Panc1 (cell line): ENCODE data around the gene NCKAP5. TPM values are rescaled to one million over a fixed set of nuclear protein-coding genes. Genes with fewer than 3 reads are reported as not detected.

Source experiments
- ATAC-seq: fragments of 200-7000 bp; cut with Tn5 transposase; 2 replicates; pipeline ENCODE4 v1.9.1; 2020; ENCODE audit warnings: mild to moderate bottlenecking, moderate library complexity
- BruUV-seq: library from RNA; stranded (reverse); fragments of 400-500 nt; replicated peaks from 2 replicates; lab custom pipeline; 2021; lab: Mats Ljungman, UMichigan
- CTCF ChIA-PET: fragments of 300-600 bp; sonication (Branson Sonifier 250); formaldehyde crosslinking; loops from one replicate; lab custom pipeline; 2022; ENCODE audit warnings: antibody characterized with exemption; lab: Charles Lee
- POLR2A ChIA-PET: fragments of 300-600 bp; sonication (Branson Sonifier 250); formaldehyde crosslinking; loops from one replicate; lab custom pipeline; 2022; ENCODE audit warnings: antibody characterized with exemption; lab: Charles Lee
- DNase-seq: peaks from one replicate; pipeline ENCODE4 v3.0.0-alpha.2; 2010; ENCODE audit warnings: low read depth, low spot score
- H3K27ac ChIP-seq: 2 replicates; pipeline ENCODE4 v1.5.1; 2011; ENCODE audit warnings: mild to moderate bottlenecking, low read length, inconsistent platforms
- H3K27me3 ChIP-seq: fragments of 200-500 bp; sonication (Bioruptor generic); 2 replicates; pipeline ENCODE4 v1.6.0; 2014; ENCODE audit warnings: low read length, inconsistent platforms; ENCODE audit not compliant: control insufficient read depth, insufficient read depth
- H3K36me3 ChIP-seq: fragments of 200-500 bp; sonication (Bioruptor generic); 2 replicates; pipeline ENCODE4 v1.5.1; 2014; ENCODE audit warnings: inconsistent platforms, mild to moderate bottlenecking, low read length, moderate library complexity; ENCODE audit not compliant: control insufficient read depth, insufficient read depth
- H3K4me1 ChIP-seq: 2 replicates; pipeline ENCODE4 v1.5.1; 2011; ENCODE audit warnings: inconsistent platforms, mild to moderate bottlenecking, low read length, moderate library complexity; ENCODE audit not compliant: control insufficient read depth, insufficient read depth
- H3K4me3 ChIP-seq, 2 experiments: 2 replicates each; pipeline ENCODE4 v1.5.1; 2011 to 2012; ENCODE audit warnings: low read depth in 2 of 2, low read length in 2 of 2, mild to moderate bottlenecking in 2 of 2, inconsistent platforms in 1 of 2, moderate library complexity in 1 of 2
- H3K9me3 ChIP-seq: fragments of 200-500 bp; sonication (Bioruptor generic); 2 replicates; pipeline ENCODE4 v1.5.1; 2014; ENCODE audit warnings: low read depth, mild to moderate bottlenecking, inconsistent platforms, low read length, moderate library complexity; ENCODE audit not compliant: control insufficient read depth, insufficient read depth
- CTCF ChIP-seq: fragments of 450-650 bp; IDR thresholded peaks from 2 replicates; pipeline ENCODE4 v1.5.1; 2017; ENCODE audit warnings: mild to moderate bottlenecking
- POLR2AphosphoS5 ChIP-seq: IDR thresholded peaks from 2 replicates; pipeline ENCODE4 v1.6.1; 2012; ENCODE audit warnings: mild to moderate bottlenecking, low read depth, low read length, moderate library complexity
- REST ChIP-seq, 2 experiments: IDR thresholded peaks; 2 replicates each; pipeline ENCODE4 v1.6.1; 2011 to 2012; ENCODE audit warnings: low read depth in 2 of 2, control low read depth in 1 of 2, low read length in 1 of 2, mild to moderate bottlenecking in 1 of 2, moderate library complexity in 1 of 2; ENCODE audit not compliant: insufficient read depth in 1 of 2
- SIN3A ChIP-seq: IDR thresholded peaks from 2 replicates; pipeline ENCODE4 v1.6.1; 2012; ENCODE audit warnings: low read depth, mild to moderate bottlenecking, low read length, moderate library complexity, borderline replicate concordance; ENCODE audit not compliant: insufficient read depth
- TCF7L2 ChIP-seq: IDR thresholded peaks from 2 replicates; pipeline ENCODE4 v1.6.1; 2011; ENCODE audit warnings: mild to moderate bottlenecking, low read depth, low read length, inconsistent platforms
- in situ Hi-C: cut with HindIII; loops from 2 replicates; pipeline ENCODE4 v1.10.0; 2016; ENCODE audit warnings: low sequenced_read_pairs, low pct_unique_long_range_greater_than_20kb
- intact Hi-C: fragments of 100-400 bp; cut with micrococcal nuclease; formaldehyde crosslinking; loops from one replicate; pipeline ENCODE4 v1.10.0; 2022; ENCODE audit not compliant: unreplicated experiment
- total RNA-seq: library from RNA; stranded (reverse); gene quantifications from one replicate; pipeline ENCODE4 v1.2.1, GENCODE V29; 2021; ENCODE audit not compliant: unreplicated experiment

NCKAP5 gene
- total RNA-seq, 1 experiment from 2014 or later, result 0.10 TPM

GRCh38 chr2:132881546-132881945 lies 686.7 kb downstream of the NCKAP5 start:
- no TSS peak for BruUV-seq
- H3K4me3 ChIP-seq, result no peak overlapping the region
- DNase-seq (no peak), ATAC-seq (no peak)
- H3K36me3 ChIP-seq, result no peaks in the 10 kb centered on the region
- no peak overlapping the region for H3K27ac ChIP-seq
- in situ Hi-C loops, result no loop called here
- POLR2A ChIA-PET, result no interaction called here
- no peak for TF ChIP-seq POLR2AphosphoS5
- TF ChIP-seq CTCF, result no peak
- TF ChIP-seq TCF7L2, result no peak
- TF ChIP-seq REST (IDR thresholded peaks at IDR 0.05; ENCODE audit: insufficient read depth in 1 of 2, low read depth in 2 of 2, low read length in 1 of 2), result no peak
- no peak for TF ChIP-seq SIN3A
- CTCF ChIA-PET, result no interaction called here
- intact Hi-C loops, result no loop called here
- H3K27me3 ChIP-seq, result no peaks in the 10 kb centered on the region; the same call in 1 of the 2 replicates
- no peaks in the 10 kb centered on the region for H3K4me1 ChIP-seq
- H3K9me3 ChIP-seq, result no peaks in the 10 kb centered on the region; the same call in 1 of the 2 replicates

GRCh38 chr2:132877923-132878322 lies 690.3 kb downstream of the NCKAP5 start:
- no peak overlapping the region for H3K27ac ChIP-seq
- DNase-seq (no peak), ATAC-seq (no peak)
- in situ Hi-C loops (no loop called here), intact Hi-C loops (no loop called here)
- H3K4me3 ChIP-seq, result no peak overlapping the region
- no peaks in the 10 kb centered on the region for H3K4me1 ChIP-seq
- no peaks in the 10 kb centered on the region; the same call in 1 of the 2 replicates for H3K27me3 ChIP-seq
- ChIA-PET POLR2A (no interaction called here), CTCF (no interaction called here)
- no peaks in the 10 kb centered on the region for H3K36me3 ChIP-seq
- no TSS peak for BruUV-seq
- no peaks in the 10 kb centered on the region for H3K9me3 ChIP-seq
- TF ChIP-seq REST (IDR thresholded peaks at IDR 0.05; ENCODE audit: insufficient read depth in 1 of 2, low read depth in 2 of 2, low read length in 1 of 2) (no peak), POLR2AphosphoS5 (no peak), SIN3A (no peak), CTCF (no peak), TCF7L2 (no peak)
